ENCODE data around the gene B9D1. TPM values are rescaled to one million over a fixed set of nuclear protein-coding genes. Genes with fewer than 3 reads are reported as not detected.

The B9D1 gene
- total RNA-seq, 3 donors from 2014 or later (not counting 1 experiment from before 2014, with no cell fraction given), result 3.1 to 7.5 (median 3.7) TPM

DNA sequence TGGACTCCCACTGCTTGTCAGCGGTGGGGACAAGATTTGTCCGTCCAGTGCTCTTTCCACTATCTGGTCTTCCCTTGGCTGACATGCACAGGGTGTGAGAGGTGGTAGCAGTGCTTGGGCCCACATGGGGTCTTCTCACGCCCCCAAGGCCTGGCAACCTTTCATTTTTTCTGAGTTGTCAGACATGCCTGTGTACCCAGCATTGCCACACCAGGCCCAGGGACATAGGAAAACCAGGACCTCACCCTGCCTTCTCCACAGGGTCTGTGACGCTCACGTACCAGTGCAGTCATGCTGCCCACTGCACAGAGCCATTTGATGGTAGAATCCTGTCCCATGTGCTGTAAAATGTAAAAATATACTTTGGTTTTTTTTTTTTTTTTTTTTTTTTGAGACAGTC, 57.8 kb downstream of the B9D1 start:
- no peak for ATAC-seq
- intact Hi-C loops (cut with micrococcal nuclease), result no loop called here
- H3K36me3 ChIP-seq (ENCODE audit: control insufficient read depth, insufficient read depth, low read length), result no peaks in the 10 kb centered on the region
- no peaks in the 10 kb centered on the region for H3K9me3 ChIP-seq (ENCODE audit: control insufficient read depth, insufficient read depth, low read length)
- H3K27me3 ChIP-seq (ENCODE audit: control insufficient read depth, insufficient read depth, low read length), result no peaks in the 10 kb centered on the region
- DNase-seq, result no peak
- Mint-ChIP-seq H3K9me3 (no peaks in the 10 kb centered on the region), H3K4me3 (no peak overlapping the region), H3K27ac (no peak overlapping the region), H3K27me3 (ENCODE audit: low read depth in 2 of 2) (peaks cover 0 to 7% of the 10 kb centered on the region in 2 donors), H3K4me1 (peaks cover 15 to 16% of the 10 kb centered on the region in 2 donors), H3K36me3 (no peaks in the 10 kb centered on the region)
- H3K27ac ChIP-seq (ENCODE audit: low read length), result no peak overlapping the region
- H3K4me1 ChIP-seq (ENCODE audit: control insufficient read depth, insufficient read depth, low read length), result peaks cover 35% of the 10 kb centered on the region
- H3K4me3 ChIP-seq (ENCODE audit: low read length), result no peak overlapping the region
- WGBS (ENCODE audit: insufficient coverage), result 90% methylated on average over 5 of the region's 5 CpGs
- no peak for TF ChIP-seq CTCF (IDR thresholded peaks at IDR 0.05)

DNA sequence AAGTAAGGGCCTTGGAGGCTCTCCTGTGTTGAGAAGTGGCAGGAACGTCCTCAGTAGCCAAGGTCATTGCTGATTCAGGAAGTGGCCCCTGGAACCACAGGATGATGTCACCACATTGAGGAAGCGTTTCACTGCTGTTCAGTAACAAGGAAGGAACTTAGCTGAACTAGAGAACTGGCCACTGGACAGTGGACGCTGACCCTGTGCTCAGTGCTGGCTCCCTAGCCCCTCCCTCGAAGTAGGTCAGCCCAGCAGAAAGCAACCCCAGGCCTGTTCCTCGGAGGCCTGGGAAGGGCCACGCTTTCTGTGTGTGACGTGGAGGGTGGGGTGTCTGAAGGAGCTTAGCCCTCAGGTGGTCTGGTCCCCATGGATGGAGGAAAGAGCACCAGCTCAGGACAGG, 58.3 kb downstream of the B9D1 start:
- peaks cover 0 to 7% of the 10 kb centered on the region in 2 donors for H3K27me3 Mint-ChIP-seq (ENCODE audit: low read depth in 2 of 2)
- H3K27ac Mint-ChIP-seq, result no peak overlapping the region
- WGBS (ENCODE audit: insufficient coverage), result 57% methylated on average over 7 of the region's 7 CpGs
- H3K4me1 Mint-ChIP-seq, result peaks cover 15 to 16% of the 10 kb centered on the region in 2 donors
- ATAC-seq (peak in 2 of 3 donors; percentile 25 to 76), DNase-seq (peak in 1 of 2 donors; percentile 19)
- TF ChIP-seq CTCF (IDR thresholded peaks at IDR 0.05), result no peak
- H3K4me3 Mint-ChIP-seq, result no peak overlapping the region
- intact Hi-C loops (cut with micrococcal nuclease), result no loop called here
- peaks cover 35% of the 10 kb centered on the region for H3K4me1 ChIP-seq (ENCODE audit: control insufficient read depth, insufficient read depth, low read length)
- no peaks in the 10 kb centered on the region for H3K36me3 Mint-ChIP-seq
- H3K9me3 Mint-ChIP-seq, result no peaks in the 10 kb centered on the region
- H3K4me3 ChIP-seq (ENCODE audit: low read length), result no peak overlapping the region
- H3K9me3 ChIP-seq (ENCODE audit: control insufficient read depth, insufficient read depth, low read length), result no peaks in the 10 kb centered on the region
- no peak overlapping the region for H3K27ac ChIP-seq (ENCODE audit: low read length)
- no peaks in the 10 kb centered on the region for H3K36me3 ChIP-seq (ENCODE audit: control insufficient read depth, insufficient read depth, low read length)
- no peaks in the 10 kb centered on the region for H3K27me3 ChIP-seq (ENCODE audit: control insufficient read depth, insufficient read depth, low read length)

- TF ChIP-seq CTCF (IDR thresholded peaks at IDR 0.05), result no peak
- Mint-ChIP-seq H3K27me3 (ENCODE audit: low read depth in 2 of 2) (peaks cover 0 to 7% of the 10 kb centered on the region in 2 donors), H3K4me3 (no peak overlapping the region), H3K4me1 (peaks cover 15 to 16% of the 10 kb centered on the region in 2 donors), H3K9me3 (no peaks in the 10 kb centered on the region), H3K36me3 (no peaks in the 10 kb centered on the region), H3K27ac (no peak overlapping the region)
- Histone ChIP-seq H3K9me3 (ENCODE audit: control insufficient read depth, insufficient read depth, low read length) (no peaks in the 10 kb centered on the region), H3K36me3 (ENCODE audit: control insufficient read depth, insufficient read depth, low read length) (no peaks in the 10 kb centered on the region), H3K27ac (ENCODE audit: low read length) (no peak overlapping the region), H3K4me3 (ENCODE audit: low read length) (no peak overlapping the region), H3K4me1 (ENCODE audit: control insufficient read depth, insufficient read depth, low read length) (peaks cover 35% of the 10 kb centered on the region), H3K27me3 (ENCODE audit: control insufficient read depth, insufficient read depth, low read length) (no peaks in the 10 kb centered on the region)
- intact Hi-C loops (cut with micrococcal nuclease), result no loop called here
- WGBS (ENCODE audit: insufficient coverage), result 72% methylated on average over 9 of the region's 9 CpGs
- DNase-seq, result no peak
- ATAC-seq, result peak in 1 of 3 donors; percentile 54
Measured at GRCh38 chr17:19303367-19303776, 59.2 kb downstream of the B9D1 start.

- H3K4me3 Mint-ChIP-seq, result no peak overlapping the region
- no peaks in the 10 kb centered on the region for H3K9me3 ChIP-seq (ENCODE audit: control insufficient read depth, insufficient read depth, low read length)
- H3K9me3 Mint-ChIP-seq, result no peaks in the 10 kb centered on the region
- peaks cover 0 to 7% of the 10 kb centered on the region in 2 donors for H3K27me3 Mint-ChIP-seq (ENCODE audit: low read depth in 2 of 2)
- WGBS (ENCODE audit: insufficient coverage), result 40% methylated on average over 9 of the region's 9 CpGs
- no peak for ATAC-seq
- H3K4me1 ChIP-seq (ENCODE audit: control insufficient read depth, insufficient read depth, low read length), result peaks cover 35% of the 10 kb centered on the region
- TF ChIP-seq CTCF (IDR thresholded peaks at IDR 0.05), result no peak
- H3K27ac ChIP-seq (ENCODE audit: low read length), result no peak overlapping the region
- no peaks in the 10 kb centered on the region for H3K36me3 ChIP-seq (ENCODE audit: control insufficient read depth, insufficient read depth, low read length)
- H3K4me1 Mint-ChIP-seq, result peaks cover 15 to 16% of the 10 kb centered on the region in 2 donors
- no peaks in the 10 kb centered on the region for H3K36me3 Mint-ChIP-seq
- no peak for DNase-seq
- no peaks in the 10 kb centered on the region for H3K27me3 ChIP-seq (ENCODE audit: control insufficient read depth, insufficient read depth, low read length)
- intact Hi-C loops (cut with micrococcal nuclease), result no loop called here
- H3K4me3 ChIP-seq (ENCODE audit: low read length), result no peak overlapping the region
- no peak overlapping the region for H3K27ac Mint-ChIP-seq
Measured at GRCh38 chr17:19302791-19303331, 59.7 kb downstream of the B9D1 start.

All from natural killer cell (primary cell).